Type B pancreatic cell (in vitro differentiated cells): ENCODE results near the gene WDCP. TPM values are rescaled to one million over a fixed set of nuclear protein-coding genes. Genes with fewer than 3 reads are reported as not detected.

Experiments used
- DNase-seq: peaks from one replicate; pipeline ENCODE4 v3.0.0; 2021; ENCODE audit warnings: mixed read lengths; ENCODE audit not compliant: unreplicated experiment; ENCODE audit errors: extremely low spot score
- H3K27ac Mint-ChIP-seq: 2 replicates; pipeline ENCODE4 v1.8.0; 2021; ENCODE audit warnings: mild to moderate bottlenecking, mixed read lengths
- H3K27me3 Mint-ChIP-seq: 2 replicates; pipeline ENCODE4 v1.8.0; 2021; ENCODE audit warnings: mixed read lengths
- H3K36me3 Mint-ChIP-seq: 2 replicates; pipeline ENCODE4 v1.8.0; 2021; ENCODE audit warnings: mixed read lengths
- H3K4me1 Mint-ChIP-seq: one replicate; pipeline ENCODE4 v1.8.0; 2021; ENCODE audit warnings: mixed read lengths; ENCODE audit not compliant: unreplicated experiment
- H3K4me3 Mint-ChIP-seq: 2 replicates; pipeline ENCODE4 v1.8.0; 2021; ENCODE audit warnings: mild to moderate bottlenecking, mixed read lengths
- H3K9me3 Mint-ChIP-seq: 2 replicates; pipeline ENCODE4 v1.8.0; 2021; ENCODE audit warnings: mixed read lengths
- total RNA-seq: library from RNA; stranded (reverse); gene quantifications from 2 replicates; pipeline ENCODE4 v1.2.1, GENCODE V29; 2021; ENCODE audit warnings: low replicate concordance
- TF ChIP-seq, protein P1 (sequence below): fragments of 200-600 bp; sonication (generic); conservative IDR thresholded peaks from 2 replicates; pipeline ENCODE4 v1.5.0; 2021; ENCODE audit warnings: antibody characterized with exemption, mild to moderate bottlenecking

The WDCP gene
- total RNA-seq, 1 donor from 2014 or later: 24.6 TPM

DNA sequence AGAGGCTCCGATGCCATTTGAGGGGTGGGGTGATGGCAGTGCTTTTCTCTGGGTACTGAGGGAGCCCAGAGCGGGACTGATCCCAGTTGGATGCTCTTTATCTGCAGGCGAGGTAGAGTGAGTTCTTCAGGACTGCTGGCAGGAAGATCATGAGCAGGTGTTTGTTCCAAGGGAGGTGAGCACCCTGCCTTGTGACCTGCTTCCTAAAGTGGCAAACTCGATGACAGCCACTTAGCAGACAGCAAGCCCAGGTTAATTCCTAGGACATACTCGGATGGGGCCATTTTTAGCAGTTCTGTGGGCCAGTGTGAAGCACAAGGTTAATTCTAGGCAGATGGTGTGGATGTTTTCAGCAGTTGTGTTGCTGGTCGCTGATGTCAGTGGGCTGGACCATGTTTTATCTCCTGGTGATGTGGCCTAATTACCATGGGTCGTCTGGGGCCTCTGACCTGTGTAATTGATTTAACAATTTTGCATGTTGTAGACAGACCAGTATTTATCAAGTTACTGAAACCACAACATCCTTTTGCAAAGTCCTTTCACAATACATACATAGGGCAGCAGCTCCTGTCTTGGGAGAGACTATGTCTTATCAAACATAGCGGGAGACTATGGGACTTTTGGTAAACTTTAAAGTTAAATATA is 7.3 kb upstream of the WDCP start:
- Mint-ChIP-seq H3K4me1 (no peaks in the 10 kb centered on the region), H3K27ac (no peak overlapping the region), H3K9me3 (no peaks in the 10 kb centered on the region), H3K4me3 (no peak overlapping the region), H3K27me3 (no peaks in the 10 kb centered on the region), H3K36me3 (no peaks in the 10 kb centered on the region)
- TF ChIP-seq, protein P1, sequence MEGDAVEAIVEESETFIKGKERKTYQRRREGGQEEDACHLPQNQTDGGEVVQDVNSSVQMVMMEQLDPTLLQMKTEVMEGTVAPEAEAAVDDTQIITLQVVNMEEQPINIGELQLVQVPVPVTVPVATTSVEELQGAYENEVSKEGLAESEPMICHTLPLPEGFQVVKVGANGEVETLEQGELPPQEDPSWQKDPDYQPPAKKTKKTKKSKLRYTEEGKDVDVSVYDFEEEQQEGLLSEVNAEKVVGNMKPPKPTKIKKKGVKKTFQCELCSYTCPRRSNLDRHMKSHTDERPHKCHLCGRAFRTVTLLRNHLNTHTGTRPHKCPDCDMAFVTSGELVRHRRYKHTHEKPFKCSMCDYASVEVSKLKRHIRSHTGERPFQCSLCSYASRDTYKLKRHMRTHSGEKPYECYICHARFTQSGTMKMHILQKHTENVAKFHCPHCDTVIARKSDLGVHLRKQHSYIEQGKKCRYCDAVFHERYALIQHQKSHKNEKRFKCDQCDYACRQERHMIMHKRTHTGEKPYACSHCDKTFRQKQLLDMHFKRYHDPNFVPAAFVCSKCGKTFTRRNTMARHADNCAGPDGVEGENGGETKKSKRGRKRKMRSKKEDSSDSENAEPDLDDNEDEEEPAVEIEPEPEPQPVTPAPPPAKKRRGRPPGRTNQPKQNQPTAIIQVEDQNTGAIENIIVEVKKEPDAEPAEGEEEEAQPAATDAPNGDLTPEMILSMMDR: no peak
- no peak for DNase-seq

DNA sequence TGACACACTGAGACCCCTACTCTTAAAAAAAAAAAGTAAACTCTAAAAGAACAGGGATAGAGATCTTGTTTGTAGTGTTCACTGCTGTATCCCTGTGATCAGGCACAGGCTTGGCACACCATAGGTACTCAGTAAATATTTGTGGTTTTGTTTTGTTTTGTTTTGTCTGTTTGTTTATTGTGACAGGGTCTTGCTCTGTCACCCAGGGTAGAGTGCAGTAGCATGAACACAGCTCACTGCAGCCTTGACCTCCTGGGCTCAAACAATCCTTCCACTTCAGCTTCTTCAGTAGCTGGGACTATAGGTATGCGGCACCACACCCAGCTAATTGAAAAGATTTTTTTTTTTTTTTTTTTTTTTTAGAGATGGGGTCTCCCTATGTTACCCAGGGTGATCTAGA is 5.8 kb upstream of the WDCP start:
- Mint-ChIP-seq H3K27ac (no peak overlapping the region), H3K9me3 (no peaks in the 10 kb centered on the region), H3K27me3 (no peaks in the 10 kb centered on the region), H3K36me3 (no peaks in the 10 kb centered on the region), H3K4me3 (no peak overlapping the region), H3K4me1 (no peaks in the 10 kb centered on the region)
- DNase-seq: no peak
- TF ChIP-seq, protein P1: no peak

DNA sequence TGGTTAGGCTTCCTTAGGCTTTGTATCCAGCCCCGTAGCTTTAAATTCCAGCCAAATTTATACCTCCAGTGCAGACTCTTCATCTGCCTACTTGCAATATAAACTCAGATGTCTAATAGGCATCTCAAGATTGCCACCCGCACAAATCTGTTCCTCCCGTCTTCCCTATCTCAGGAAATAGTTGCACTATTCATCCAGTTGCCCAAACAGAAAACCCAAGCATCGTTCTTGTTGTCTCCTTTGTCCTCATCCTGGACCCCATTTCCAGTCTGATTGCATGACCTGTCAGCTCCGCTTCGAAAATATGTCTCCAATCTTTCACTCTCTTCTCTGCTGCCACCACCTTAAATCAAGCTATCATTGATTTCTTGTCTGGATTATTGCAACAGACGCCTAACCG is 4.6 kb upstream of the WDCP start:
- Mint-ChIP-seq H3K9me3 (no peaks in the 10 kb centered on the region), H3K27me3 (no peaks in the 10 kb centered on the region), H3K4me3 (no peak overlapping the region), H3K27ac (no peak overlapping the region), H3K4me1 (peaks cover 10% of the 10 kb centered on the region), H3K36me3 (no peaks in the 10 kb centered on the region)
- TF ChIP-seq, protein P1: no peak
- no peak for DNase-seq

DNA sequence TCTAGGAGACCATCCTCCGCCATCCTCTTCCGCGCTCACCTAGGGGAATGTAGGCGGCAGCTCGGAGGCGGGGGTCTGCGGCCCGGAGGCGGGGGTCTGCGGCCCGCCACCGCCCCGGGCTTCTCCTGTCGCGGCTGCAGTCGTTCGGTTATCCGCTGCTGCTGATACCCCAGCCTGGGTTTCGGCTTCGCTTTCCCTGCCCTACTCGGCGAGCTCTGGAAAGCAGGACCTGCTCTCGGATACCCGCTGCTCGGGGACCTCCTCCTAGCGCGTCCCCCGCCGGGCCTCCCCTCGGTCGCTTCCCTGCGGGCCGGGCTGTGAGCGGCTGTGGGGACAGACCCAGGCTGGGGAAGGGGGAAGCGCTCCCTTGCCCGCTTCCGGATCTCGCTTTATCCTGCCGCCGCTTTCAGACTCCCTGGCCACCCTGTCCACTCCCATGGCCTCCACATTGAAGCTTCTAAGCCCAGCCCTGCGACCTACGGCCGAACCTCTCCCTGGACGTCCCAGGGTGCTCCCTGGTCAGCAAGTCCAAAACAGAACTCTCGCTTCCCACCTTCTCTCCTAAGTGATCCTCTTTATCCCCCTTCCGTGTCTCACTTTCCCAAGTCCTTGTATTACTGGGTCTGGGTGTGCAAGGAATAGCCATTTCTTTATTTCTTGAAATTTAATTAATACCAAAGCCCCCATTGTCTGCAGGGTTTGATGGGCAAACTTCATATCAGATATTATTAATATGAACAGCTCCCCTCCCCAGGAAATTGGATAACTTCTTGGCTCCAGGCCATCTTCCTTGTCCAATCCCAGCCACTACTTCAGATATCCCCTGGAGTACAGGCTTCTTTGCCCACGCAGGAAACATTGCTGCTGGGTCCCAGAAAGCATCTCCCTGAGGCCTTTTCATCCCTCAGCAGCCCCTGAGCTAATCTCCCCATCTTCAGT is 3.1 kb upstream of the WDCP start:
- Mint-ChIP-seq H3K4me1 (peaks cover 10% of the 10 kb centered on the region), H3K9me3 (no peaks in the 10 kb centered on the region), H3K36me3 (no peaks in the 10 kb centered on the region), H3K4me3 (no peak overlapping the region), H3K27ac (no peak overlapping the region), H3K27me3 (no peaks in the 10 kb centered on the region)
- no peak for DNase-seq
- TF ChIP-seq, protein P1: no peak

DNA sequence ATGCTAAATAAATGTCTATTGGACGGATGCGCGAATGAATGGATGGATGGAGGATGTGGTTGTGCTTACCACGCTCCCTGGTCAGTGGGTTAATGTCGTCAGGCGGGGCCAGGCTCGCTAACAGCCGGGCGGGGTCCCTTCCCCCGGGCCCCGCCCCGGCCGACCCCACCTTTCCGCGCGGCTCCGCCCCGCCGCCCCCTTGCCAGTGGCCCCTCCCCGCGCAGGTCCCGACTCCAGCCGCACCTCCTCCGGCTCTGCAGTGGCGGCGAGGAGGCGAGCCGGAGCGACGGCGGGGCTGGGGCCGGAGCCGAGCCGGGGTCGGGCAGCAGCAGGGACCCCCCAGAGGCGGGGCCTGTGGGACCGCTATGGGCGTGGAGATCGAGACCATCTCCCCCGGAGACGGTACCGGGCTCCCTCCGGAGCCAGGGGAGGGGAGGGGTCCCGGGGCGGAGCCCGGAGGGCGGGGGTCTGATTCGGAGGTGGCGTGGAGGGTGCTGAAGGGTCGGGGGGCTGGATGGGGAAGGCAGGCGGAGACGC is 2.4 kb upstream of the WDCP start, which contains the start of gene FKBP1B:
FKBP1B (plus strand) TSS at position 257 of the 537 bp plus-strand sequence; CDS start at position 366, 109 bp downstream.
- peaks cover 4% of the 10 kb centered on the region for H3K36me3 Mint-ChIP-seq
- peak within 1 kb of the TSS; percentile 59 for H3K4me3 Mint-ChIP-seq
- peak; percentile 79 for DNase-seq
- TF ChIP-seq, protein P1: no peak
- H3K27me3 Mint-ChIP-seq: no peaks in the 10 kb centered on the region
- H3K9me3 Mint-ChIP-seq: no peaks in the 10 kb centered on the region
- H3K27ac Mint-ChIP-seq: no peak within 1 kb of the TSS
- H3K4me1 Mint-ChIP-seq: peaks cover 15% of the 10 kb centered on the region
